ENCODE data around the gene SLC13A3. TPM values are rescaled to one million over a fixed set of nuclear protein-coding genes. Genes with fewer than 3 reads are reported as not detected.

Gene SLC13A3
- total RNA-seq, 1 experiment from 2014 or later, result 1.3 TPM

DNA sequence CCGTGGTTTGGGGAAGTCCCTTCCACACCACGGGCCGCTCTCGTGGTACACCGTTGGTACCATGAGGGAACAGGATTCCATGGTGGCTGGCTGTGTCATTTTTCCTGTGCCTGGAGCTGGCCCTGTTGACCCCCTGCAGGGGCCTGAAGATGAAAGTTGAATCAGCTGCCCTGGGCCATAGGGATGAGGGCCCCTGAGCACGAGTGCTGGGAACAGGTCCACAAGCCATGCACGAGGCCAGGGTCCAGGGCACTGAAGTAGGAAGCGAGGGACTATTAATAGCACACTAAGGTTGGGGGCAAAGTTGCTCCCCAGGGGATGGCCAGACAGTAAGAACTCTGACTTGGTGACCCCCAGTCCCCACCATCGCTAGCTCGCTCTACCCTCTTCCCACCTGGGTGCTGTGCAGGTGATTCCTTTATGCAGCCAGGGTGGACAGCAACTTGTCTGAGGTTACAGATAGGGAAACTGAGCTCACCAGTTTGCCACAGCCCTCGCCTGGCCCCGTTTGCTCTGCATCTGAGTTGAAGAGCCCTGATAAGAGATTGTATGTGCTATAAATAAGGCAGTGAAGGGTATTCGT is 46.6 kb downstream of the SLC13A3 start:
- TF ChIP-seq, protein P1, sequence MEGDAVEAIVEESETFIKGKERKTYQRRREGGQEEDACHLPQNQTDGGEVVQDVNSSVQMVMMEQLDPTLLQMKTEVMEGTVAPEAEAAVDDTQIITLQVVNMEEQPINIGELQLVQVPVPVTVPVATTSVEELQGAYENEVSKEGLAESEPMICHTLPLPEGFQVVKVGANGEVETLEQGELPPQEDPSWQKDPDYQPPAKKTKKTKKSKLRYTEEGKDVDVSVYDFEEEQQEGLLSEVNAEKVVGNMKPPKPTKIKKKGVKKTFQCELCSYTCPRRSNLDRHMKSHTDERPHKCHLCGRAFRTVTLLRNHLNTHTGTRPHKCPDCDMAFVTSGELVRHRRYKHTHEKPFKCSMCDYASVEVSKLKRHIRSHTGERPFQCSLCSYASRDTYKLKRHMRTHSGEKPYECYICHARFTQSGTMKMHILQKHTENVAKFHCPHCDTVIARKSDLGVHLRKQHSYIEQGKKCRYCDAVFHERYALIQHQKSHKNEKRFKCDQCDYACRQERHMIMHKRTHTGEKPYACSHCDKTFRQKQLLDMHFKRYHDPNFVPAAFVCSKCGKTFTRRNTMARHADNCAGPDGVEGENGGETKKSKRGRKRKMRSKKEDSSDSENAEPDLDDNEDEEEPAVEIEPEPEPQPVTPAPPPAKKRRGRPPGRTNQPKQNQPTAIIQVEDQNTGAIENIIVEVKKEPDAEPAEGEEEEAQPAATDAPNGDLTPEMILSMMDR (conservative IDR thresholded peaks at IDR 0.05; ENCODE audit: low read depth, low read length), result no peak
- no peak for TF ChIP-seq EZH2 (IDR thresholded peaks at IDR 0.05; ENCODE audit: borderline replicate concordance, low read depth, low read length, poor library complexity, severe bottlenecking)
- CTCF ChIA-PET, result no interaction called here

DNA sequence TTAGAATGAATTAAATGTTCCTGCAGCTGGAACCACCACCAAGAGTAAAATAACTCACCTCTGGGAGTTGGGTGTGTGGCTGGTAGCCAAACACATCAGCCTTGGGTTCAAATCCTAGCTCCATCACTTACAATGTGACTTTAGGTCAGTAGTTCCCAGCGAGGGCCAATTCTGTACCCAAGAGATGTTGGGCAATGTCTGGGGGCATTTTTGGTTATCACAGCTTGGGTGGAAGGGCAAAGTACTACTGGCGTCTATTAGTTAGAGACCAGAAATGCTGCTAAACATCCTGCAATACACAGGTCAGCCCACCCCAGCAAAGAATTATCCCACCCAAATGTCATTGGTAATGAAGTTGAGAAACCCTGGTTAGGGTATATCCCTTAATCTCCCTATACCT is 48.8 kb downstream of the SLC13A3 start:
- no peak for TF ChIP-seq EZH2 (IDR thresholded peaks at IDR 0.05; ENCODE audit: borderline replicate concordance, low read depth, low read length, poor library complexity, severe bottlenecking)
- TF ChIP-seq, protein P1 (conservative IDR thresholded peaks at IDR 0.05; ENCODE audit: low read depth, low read length), result no peak
- ChIA-PET POLR2A (ENCODE audit: low non-redundant PET) (interaction anchor here (0.6 kb wide), 1 partner anchor 51 kb away, joined by 7 read pairs; no protein-coding TSS in a partner anchor), CTCF (no interaction called here)
- Histone ChIP-seq H3K4me1 (ENCODE audit: insufficient read depth, low read length, poor library complexity, severe bottlenecking) (no peaks in the 10 kb centered on the region), H3K9me3 (ENCODE audit: low read depth, low read length, poor library complexity, severe bottlenecking) (no peaks in the 10 kb centered on the region), H3K27me3 (replicated peaks; ENCODE audit: insufficient read depth, low read depth, low read length, poor library complexity) (no peaks in the 10 kb centered on the region), H3K36me3 (ENCODE audit: insufficient read depth, low read length, poor library complexity, severe bottlenecking) (no peaks in the 10 kb centered on the region), H3K27ac (ENCODE audit: low read depth, low read length, poor library complexity, severe bottlenecking) (no peak overlapping the region), H3K4me3 (ENCODE audit: low read depth, low read length, poor library complexity, severe bottlenecking) (no peak overlapping the region)
- intact Hi-C loops (cut with micrococcal nuclease; ENCODE audit: unreplicated experiment), result no loop called here
- BruUV-seq (replicated peaks), result no TSS peak
- no peak for DNase-seq (ENCODE audit: low spot score)

More for the DNA sequence above, 46.6 kb downstream of the SLC13A3 start:
- Histone ChIP-seq H3K4me1 (ENCODE audit: insufficient read depth, low read length, poor library complexity, severe bottlenecking) (no peaks in the 10 kb centered on the region), H3K27me3 (replicated peaks; ENCODE audit: insufficient read depth, low read depth, low read length, poor library complexity) (no peaks in the 10 kb centered on the region), H3K36me3 (ENCODE audit: insufficient read depth, low read length, poor library complexity, severe bottlenecking) (no peaks in the 10 kb centered on the region), H3K9me3 (ENCODE audit: low read depth, low read length, poor library complexity, severe bottlenecking) (no peaks in the 10 kb centered on the region), H3K27ac (ENCODE audit: low read depth, low read length, poor library complexity, severe bottlenecking) (no peak overlapping the region), H3K4me3 (ENCODE audit: low read depth, low read length, poor library complexity, severe bottlenecking) (no peak overlapping the region)
- intact Hi-C loops (cut with micrococcal nuclease; ENCODE audit: unreplicated experiment), result no loop called here
- POLR2A ChIA-PET (ENCODE audit: low non-redundant PET), result no interaction called here
- no peak for DNase-seq (ENCODE audit: low spot score)
- BruUV-seq (replicated peaks), result no TSS peak

DNA sequence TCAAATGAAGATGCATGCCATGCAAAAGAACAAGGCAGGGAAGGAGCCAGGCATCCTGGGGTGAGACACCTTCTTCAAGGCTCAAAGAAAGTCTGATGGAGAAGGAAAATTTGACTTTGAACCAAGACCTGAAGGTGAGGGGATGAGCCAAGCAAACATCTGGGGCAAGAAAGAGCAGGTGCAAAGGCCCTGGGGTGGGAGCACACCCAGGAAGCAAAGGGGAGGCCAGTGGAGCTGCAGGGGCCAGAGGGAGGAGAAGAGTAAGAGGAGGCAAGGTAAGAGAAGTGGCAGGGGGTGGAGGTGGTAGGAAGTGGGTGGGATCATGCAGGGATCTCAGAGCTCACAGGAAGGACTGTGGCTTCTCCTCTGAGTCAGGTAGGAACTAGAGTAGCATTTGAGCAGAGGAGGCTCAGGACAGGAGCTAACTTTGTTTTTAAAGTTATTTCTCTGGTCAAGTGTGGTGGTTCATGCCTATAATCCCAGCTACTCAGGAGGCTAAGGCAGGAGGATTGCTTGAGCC is 49.6 kb downstream of the SLC13A3 start:
- Histone ChIP-seq H3K27ac (ENCODE audit: low read depth, low read length, poor library complexity, severe bottlenecking) (no peak overlapping the region), H3K4me1 (ENCODE audit: insufficient read depth, low read length, poor library complexity, severe bottlenecking) (no peaks in the 10 kb centered on the region), H3K36me3 (ENCODE audit: insufficient read depth, low read length, poor library complexity, severe bottlenecking) (no peaks in the 10 kb centered on the region), H3K27me3 (replicated peaks; ENCODE audit: insufficient read depth, low read depth, low read length, poor library complexity) (no peaks in the 10 kb centered on the region), H3K4me3 (ENCODE audit: low read depth, low read length, poor library complexity, severe bottlenecking) (no peak overlapping the region), H3K9me3 (ENCODE audit: low read depth, low read length, poor library complexity, severe bottlenecking) (no peaks in the 10 kb centered on the region)
- CTCF ChIA-PET, result no interaction called here
- intact Hi-C loops (cut with micrococcal nuclease; ENCODE audit: unreplicated experiment), result no loop called here
- no TSS peak for BruUV-seq (replicated peaks)
- TF ChIP-seq EZH2 (IDR thresholded peaks at IDR 0.05; ENCODE audit: borderline replicate concordance, low read depth, low read length, poor library complexity, severe bottlenecking), result no peak
- TF ChIP-seq, protein P1 (conservative IDR thresholded peaks at IDR 0.05; ENCODE audit: low read depth, low read length), result no peak
- POLR2A ChIA-PET (ENCODE audit: low non-redundant PET), result no interaction called here
- no peak for DNase-seq (ENCODE audit: low spot score)
